Measurements from ENCODE around the gene RAN. TPM values are rescaled to one million over a fixed set of nuclear protein-coding genes. Genes with fewer than 3 reads are reported as not detected.
A peak's percentile ranks its signal among the peaks of the same experiment; 100 is the strongest.

The RAN gene
- total RNA-seq, 1 experiment from 2014 or later, result 1,310 TPM

GRCh38 chr12:130835436-130835835 is 36.4 kb upstream of the RAN start:
- peaks cover 29% of the 10 kb centered on the region for H3K4me1 Mint-ChIP-seq (ENCODE audit: low read depth, unreplicated experiment)

GRCh38 chr12:130838284-130838950 is 33.4 kb upstream of the RAN start:
- H3K4me3 Mint-ChIP-seq (ENCODE audit: unreplicated experiment), result peak overlapping the region; percentile 69
- ChIA-PET CTCF (interaction anchor here (1.0 kb wide), 2 partner anchors 11 to 32 kb away, joined by 4 to 7 read pairs; no protein-coding TSS in a partner anchor), POLR2A (no interaction called here)
- BruUV-seq (replicated peaks), result no TSS peak
- peak in 1 of 2 experiments; percentile 26 for DNase-seq
- peaks cover 2% of the 10 kb centered on the region for H3K36me3 Mint-ChIP-seq (ENCODE audit: insufficient read depth, unreplicated experiment)
- H3K27me3 ChIP-seq (replicated peaks; ENCODE audit: control insufficient read depth, insufficient read depth, low read length), result no peaks in the 10 kb centered on the region
- H3K4me3 ChIP-seq (ENCODE audit: low read depth, low read length), result peak overlapping the region; percentile 42
- peaks cover 14% of the 10 kb centered on the region for H3K4me1 Mint-ChIP-seq (ENCODE audit: low read depth, unreplicated experiment)
- no peaks in the 10 kb centered on the region for H3K27me3 Mint-ChIP-seq (ENCODE audit: insufficient read depth, unreplicated experiment)
- peaks cover 6% of the 10 kb centered on the region for H3K4me1 ChIP-seq
- H3K36me3 ChIP-seq (ENCODE audit: control insufficient read depth, insufficient read depth, low read length), result no peaks in the 10 kb centered on the region
- no peak overlapping the region for H3K27ac Mint-ChIP-seq (ENCODE audit: unreplicated experiment)
- TF ChIP-seq CTCF (IDR thresholded peaks at IDR 0.05; ENCODE audit: insufficient read depth in 1 of 2, low read depth in 1 of 2, low read length in 1 of 2, severe bottlenecking in 1 of 2, unreplicated experiment in 1 of 2), result no peak
- H3K9me3 ChIP-seq, result no peaks in the 10 kb centered on the region
- no peaks in the 10 kb centered on the region for H3K9me3 Mint-ChIP-seq (ENCODE audit: unreplicated experiment)
- intact Hi-C loops (cut with micrococcal nuclease; ENCODE audit: unreplicated experiment), result loop anchor here (5.0 kb wide), 1 partner anchor 34 kb away; the partner anchor contains the start of gene RAN

More at GRCh38 chr12:130835436-130835835, 36.4 kb upstream of the RAN start:
- intact Hi-C loops (cut with micrococcal nuclease; ENCODE audit: unreplicated experiment), result loop anchor here (5.0 kb wide), 1 partner anchor 37 kb away; the partner anchor contains the start of gene RAN
- no peak for TF ChIP-seq CTCF (IDR thresholded peaks at IDR 0.05; ENCODE audit: insufficient read depth in 1 of 2, low read depth in 1 of 2, low read length in 1 of 2, severe bottlenecking in 1 of 2, unreplicated experiment in 1 of 2)
- DNase-seq, result no peak
- Mint-ChIP-seq H3K27ac (ENCODE audit: unreplicated experiment) (no peak overlapping the region), H3K27me3 (ENCODE audit: insufficient read depth, unreplicated experiment) (no peaks in the 10 kb centered on the region), H3K4me3 (ENCODE audit: unreplicated experiment) (no peak overlapping the region), H3K9me3 (ENCODE audit: unreplicated experiment) (no peaks in the 10 kb centered on the region), H3K36me3 (ENCODE audit: insufficient read depth, unreplicated experiment) (peaks cover 10% of the 10 kb centered on the region)
- H3K36me3 ChIP-seq (ENCODE audit: control insufficient read depth, insufficient read depth, low read length), result no peaks in the 10 kb centered on the region
- no peaks in the 10 kb centered on the region for H3K27me3 ChIP-seq (replicated peaks; ENCODE audit: control insufficient read depth, insufficient read depth, low read length)
- H3K9me3 ChIP-seq, result no peaks in the 10 kb centered on the region
- CTCF ChIA-PET, result no interaction called here
- peaks cover 28% of the 10 kb centered on the region for H3K4me1 ChIP-seq
- no peak overlapping the region for H3K4me3 ChIP-seq (ENCODE audit: low read depth, low read length)
- BruUV-seq (replicated peaks), result no TSS peak
- POLR2A ChIA-PET, result no interaction called here

GRCh38 chr12:130838951-130839769 is 32.7 kb upstream of the RAN start, which contains the start of gene STX2:
Gene STX2 (minus strand): TSS chr12:130839250. CDS start chr12:130839099, 151 bp downstream.
- intact Hi-C loops (cut with micrococcal nuclease; ENCODE audit: unreplicated experiment), result loop anchor here (5.0 kb wide), 1 partner anchor 33 kb away; the partner anchor contains the start of gene RAN
- Mint-ChIP-seq H3K27me3 (ENCODE audit: insufficient read depth, unreplicated experiment) (no peaks in the 10 kb centered on the region), H3K4me1 (ENCODE audit: low read depth, unreplicated experiment) (peaks cover 7% of the 10 kb centered on the region), H3K4me3 (ENCODE audit: unreplicated experiment) (peak within 1 kb of the TSS; percentile 69), H3K36me3 (ENCODE audit: insufficient read depth, unreplicated experiment) (no peaks in the 10 kb centered on the region), H3K9me3 (ENCODE audit: unreplicated experiment) (no peaks in the 10 kb centered on the region), H3K27ac (ENCODE audit: unreplicated experiment) (peak within 1 kb of the TSS; percentile 53)
- peak; percentile 78 to 91 for DNase-seq
- ChIA-PET CTCF (interaction anchor here (1.0 kb wide), 1 partner anchor 32 kb away, joined by 4 read pairs; no protein-coding TSS in a partner anchor), POLR2A (no interaction called here)
- Histone ChIP-seq H3K4me1 (peaks cover 6% of the 10 kb centered on the region), H3K36me3 (ENCODE audit: control insufficient read depth, insufficient read depth, low read length) (no peaks in the 10 kb centered on the region), H3K9me3 (no peaks in the 10 kb centered on the region), H3K27me3 (replicated peaks; ENCODE audit: control insufficient read depth, insufficient read depth, low read length) (no peaks in the 10 kb centered on the region), H3K4me3 (ENCODE audit: low read depth, low read length) (peak within 1 kb of the TSS; percentile 42)
- peak; percentile 28 to 37 for TF ChIP-seq CTCF (IDR thresholded peaks at IDR 0.05; ENCODE audit: insufficient read depth in 1 of 2, low read depth in 1 of 2, low read length in 1 of 2, severe bottlenecking in 1 of 2, unreplicated experiment in 1 of 2)
- no TSS peak for BruUV-seq (replicated peaks)

All from Caco-2 (cell line).